Parathyroid adenoma (tissue), 2 donors: ENCODE data around the gene SPAG16.

ENCODE experiments used
- H2AFZ ChIP-seq: fragments of 300-600 bp; sonication (generic); one replicate; pipeline ENCODE4 v1.7.0; 2017; ENCODE audit warnings: antibody characterized with exemption, mild to moderate bottlenecking
- H3K27ac ChIP-seq: fragments of 300-600 bp; sonication (generic); one replicate; pipeline ENCODE4 v1.7.0; 2017
- H3K27me3 ChIP-seq: fragments of 300-600 bp; sonication (generic); one replicate; pipeline ENCODE4 v1.7.0; 2017; ENCODE audit warnings: low read length; ENCODE audit not compliant: control insufficient read depth, insufficient read depth
- H3K36me3 ChIP-seq: fragments of 300-600 bp; sonication (generic); one replicate; pipeline ENCODE4 v1.7.0; 2017; ENCODE audit warnings: low read length; ENCODE audit not compliant: control insufficient read depth, insufficient read depth
- H3K4me1 ChIP-seq: fragments of 300-600 bp; sonication (generic); one replicate; pipeline ENCODE4 v1.7.0; 2017; ENCODE audit warnings: control low read depth
- H3K4me2 ChIP-seq: fragments of 300-600 bp; sonication (generic); one replicate; pipeline ENCODE4 v1.7.0; 2017; ENCODE audit warnings: low read length
- H3K4me3 ChIP-seq: fragments of 300-600 bp; sonication (generic); one replicate; pipeline ENCODE4 v1.7.0; 2017; ENCODE audit warnings: low read depth, low read length
- H3K79me2 ChIP-seq: fragments of 300-600 bp; sonication (generic); one replicate; pipeline ENCODE4 v1.7.0; 2017; ENCODE audit warnings: control low read depth
- H3K9ac ChIP-seq: fragments of 300-600 bp; sonication (generic); one replicate; pipeline ENCODE4 v1.7.0; 2017; ENCODE audit warnings: mild to moderate bottlenecking
- H3K9me3 ChIP-seq: fragments of 300-600 bp; sonication (generic); one replicate; pipeline ENCODE4 v1.7.0; 2017; ENCODE audit warnings: low read length; ENCODE audit not compliant: control insufficient read depth
- TF ChIP-seq, protein P1 (sequence below): fragments of 300-600 bp; sonication (generic); IDR thresholded peaks from one replicate; pipeline ENCODE4 v1.7.0; 2017; ENCODE audit warnings: antibody characterized with exemption, mild to moderate bottlenecking
- donor health status: primary hyperparathyroidism.

The SPAG16 gene

DNA sequence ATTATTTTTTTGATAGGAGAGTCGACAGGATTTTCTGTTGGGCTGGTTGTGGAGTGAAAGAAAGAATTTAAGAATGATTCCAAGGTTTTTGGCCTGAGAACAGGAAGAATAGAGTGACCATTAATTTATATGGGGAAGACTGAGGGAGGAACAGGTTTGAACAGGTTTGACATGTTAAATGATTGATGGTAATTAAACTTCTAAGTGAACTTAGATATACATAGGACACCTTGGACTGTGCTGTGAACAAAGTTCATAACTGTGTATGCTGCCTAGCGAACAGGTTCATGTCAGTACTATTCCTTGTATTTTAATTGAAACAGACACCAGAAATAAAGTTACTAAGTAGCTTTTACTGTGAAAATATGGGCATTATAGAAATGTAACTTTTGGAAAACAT is 212.0 kb downstream of the SPAG16 start:
- no peaks in the 10 kb centered on the region for H3K79me2 ChIP-seq
- no peaks in the 10 kb centered on the region for H3K4me1 ChIP-seq
- H3K9me3 ChIP-seq: no peaks in the 10 kb centered on the region
- TF ChIP-seq, protein P1, sequence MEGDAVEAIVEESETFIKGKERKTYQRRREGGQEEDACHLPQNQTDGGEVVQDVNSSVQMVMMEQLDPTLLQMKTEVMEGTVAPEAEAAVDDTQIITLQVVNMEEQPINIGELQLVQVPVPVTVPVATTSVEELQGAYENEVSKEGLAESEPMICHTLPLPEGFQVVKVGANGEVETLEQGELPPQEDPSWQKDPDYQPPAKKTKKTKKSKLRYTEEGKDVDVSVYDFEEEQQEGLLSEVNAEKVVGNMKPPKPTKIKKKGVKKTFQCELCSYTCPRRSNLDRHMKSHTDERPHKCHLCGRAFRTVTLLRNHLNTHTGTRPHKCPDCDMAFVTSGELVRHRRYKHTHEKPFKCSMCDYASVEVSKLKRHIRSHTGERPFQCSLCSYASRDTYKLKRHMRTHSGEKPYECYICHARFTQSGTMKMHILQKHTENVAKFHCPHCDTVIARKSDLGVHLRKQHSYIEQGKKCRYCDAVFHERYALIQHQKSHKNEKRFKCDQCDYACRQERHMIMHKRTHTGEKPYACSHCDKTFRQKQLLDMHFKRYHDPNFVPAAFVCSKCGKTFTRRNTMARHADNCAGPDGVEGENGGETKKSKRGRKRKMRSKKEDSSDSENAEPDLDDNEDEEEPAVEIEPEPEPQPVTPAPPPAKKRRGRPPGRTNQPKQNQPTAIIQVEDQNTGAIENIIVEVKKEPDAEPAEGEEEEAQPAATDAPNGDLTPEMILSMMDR: no peak
- H3K4me2 ChIP-seq: no peak overlapping the region
- no peaks in the 10 kb centered on the region for H3K36me3 ChIP-seq
- no peak overlapping the region for H3K27ac ChIP-seq
- H3K27me3 ChIP-seq: no peaks in the 10 kb centered on the region
- H3K4me3 ChIP-seq: no peak overlapping the region
- H2AFZ ChIP-seq: no peak overlapping the region
- H3K9ac ChIP-seq: no peak overlapping the region

DNA sequence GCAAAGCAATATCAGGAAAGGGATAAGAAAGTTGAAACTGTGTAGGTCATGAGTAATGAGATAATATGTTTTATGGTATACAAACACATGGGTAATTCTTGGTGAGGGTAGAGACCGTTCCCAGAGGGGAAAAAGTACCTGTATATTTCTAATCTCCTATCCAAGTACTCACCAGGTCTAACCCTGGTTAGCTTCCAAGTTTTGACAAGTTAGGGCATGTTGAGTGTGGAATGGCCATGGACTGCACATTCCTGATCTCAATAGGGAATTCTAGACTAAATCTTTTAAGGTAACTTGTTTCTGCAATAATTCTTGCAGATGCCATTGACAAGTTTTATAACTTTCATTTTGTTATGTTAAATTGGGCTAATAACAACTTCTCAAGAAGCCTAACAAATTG is 216.6 kb downstream of the SPAG16 start:
- Histone ChIP-seq H3K4me1 (no peaks in the 10 kb centered on the region), H3K4me3 (no peak overlapping the region), H3K4me2 (no peak overlapping the region), H2AFZ (no peak overlapping the region), H3K27ac (no peak overlapping the region), H3K79me2 (no peaks in the 10 kb centered on the region), H3K9ac (no peak overlapping the region), H3K27me3 (no peaks in the 10 kb centered on the region), H3K9me3 (no peaks in the 10 kb centered on the region), H3K36me3 (no peaks in the 10 kb centered on the region)
- TF ChIP-seq, protein P1: no peak

DNA sequence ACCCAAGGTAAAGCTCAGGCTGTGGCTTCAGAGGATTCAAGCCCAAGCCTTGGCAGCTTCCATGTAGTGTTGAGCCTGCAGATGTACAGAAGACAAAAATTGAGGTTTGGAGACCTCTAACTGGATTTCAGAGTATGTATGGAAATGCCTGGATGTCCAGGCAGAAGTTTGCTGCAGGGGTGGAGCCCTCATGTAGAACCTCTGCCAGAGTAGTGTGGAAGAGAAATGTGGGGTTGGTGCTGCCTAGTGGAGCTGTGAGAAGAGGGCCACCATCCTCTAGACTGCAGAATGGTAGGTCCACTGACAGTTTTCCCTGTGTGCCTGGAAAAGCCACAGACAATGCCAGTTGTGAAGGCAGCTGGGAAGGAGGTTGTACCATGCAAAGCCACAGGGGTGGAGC is 239.9 kb downstream of the SPAG16 start:
- H3K36me3 ChIP-seq: no peaks in the 10 kb centered on the region
- no peaks in the 10 kb centered on the region for H3K27me3 ChIP-seq
- no peaks in the 10 kb centered on the region for H3K79me2 ChIP-seq
- TF ChIP-seq, protein P1: no peak
- H3K4me3 ChIP-seq: no peak overlapping the region
- no peak overlapping the region for H3K4me2 ChIP-seq
- H3K27ac ChIP-seq: no peak overlapping the region
- H3K9ac ChIP-seq: no peak overlapping the region
- H2AFZ ChIP-seq: no peak overlapping the region
- no peaks in the 10 kb centered on the region for H3K4me1 ChIP-seq
- H3K9me3 ChIP-seq: no peaks in the 10 kb centered on the region

DNA sequence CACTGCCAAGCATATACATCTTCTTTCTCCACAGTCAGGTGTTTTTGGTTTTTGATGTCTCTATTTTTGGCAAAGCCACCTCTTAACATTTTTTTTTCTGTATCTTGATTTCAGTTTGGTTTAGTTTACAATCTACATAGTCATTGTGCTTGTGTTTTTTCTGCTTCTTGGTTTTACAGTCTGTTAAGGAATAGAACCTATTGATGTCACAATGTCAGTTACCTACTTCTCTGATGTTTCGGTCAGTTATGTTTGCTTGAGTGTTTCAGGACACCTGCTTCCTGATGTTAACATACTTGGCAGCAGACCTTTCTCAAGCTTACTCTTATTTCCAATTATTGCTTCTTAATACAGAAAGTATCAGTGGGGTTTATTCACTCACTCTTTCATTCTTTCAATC is 253.3 kb downstream of the SPAG16 start:
- Histone ChIP-seq H3K9ac (no peak overlapping the region), H2AFZ (no peak overlapping the region), H3K79me2 (no peaks in the 10 kb centered on the region), H3K4me1 (no peaks in the 10 kb centered on the region), H3K36me3 (no peaks in the 10 kb centered on the region), H3K9me3 (no peaks in the 10 kb centered on the region), H3K27ac (no peak overlapping the region), H3K4me2 (no peak overlapping the region), H3K27me3 (no peaks in the 10 kb centered on the region), H3K4me3 (no peak overlapping the region)
- TF ChIP-seq, protein P1: no peak

DNA sequence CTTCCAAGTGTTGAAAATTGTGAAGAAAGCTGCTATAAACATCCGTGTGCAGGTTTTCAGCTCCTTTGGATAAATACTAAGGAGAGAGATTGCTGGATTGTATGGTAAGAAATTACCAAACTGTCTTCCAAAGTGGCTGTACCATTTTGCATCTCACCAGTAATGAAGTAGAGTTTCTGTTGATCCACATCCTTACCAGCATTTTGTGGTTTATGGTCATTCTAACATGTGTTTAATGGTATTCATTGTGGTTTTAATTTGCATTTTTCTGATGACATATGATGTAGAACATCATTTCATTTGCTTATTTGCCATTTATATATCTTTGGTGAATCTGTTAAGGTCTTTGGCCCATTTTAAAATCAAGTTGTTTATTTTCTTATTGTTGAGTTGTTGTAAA is 260.7 kb downstream of the SPAG16 start:
- Histone ChIP-seq H3K36me3 (no peaks in the 10 kb centered on the region), H3K79me2 (no peaks in the 10 kb centered on the region), H3K9ac (no peak overlapping the region), H3K9me3 (no peaks in the 10 kb centered on the region), H3K4me2 (no peak overlapping the region), H3K27ac (no peak overlapping the region), H3K4me3 (no peak overlapping the region), H3K27me3 (no peaks in the 10 kb centered on the region), H3K4me1 (no peaks in the 10 kb centered on the region), H2AFZ (no peak overlapping the region)
- TF ChIP-seq, protein P1: no peak
